Skeletal muscle cell (primary cell): ENCODE measurements around the gene ZKSCAN4.
A peak's percentile ranks its signal among the peaks of the same experiment; 100 is the strongest.

Experiments used
- DNase-seq: peaks from one replicate; pipeline ENCODE4 v3.0.0-alpha.2; 2010; ENCODE audit warnings: low read depth
- H3K4me3 ChIP-seq: 2 replicates; pipeline ENCODE4 v1.5.1; 2011; ENCODE audit warnings: low read depth, mild to moderate bottlenecking, control low read depth, low read length, moderate library complexity

ZKSCAN4 gene

DNA sequence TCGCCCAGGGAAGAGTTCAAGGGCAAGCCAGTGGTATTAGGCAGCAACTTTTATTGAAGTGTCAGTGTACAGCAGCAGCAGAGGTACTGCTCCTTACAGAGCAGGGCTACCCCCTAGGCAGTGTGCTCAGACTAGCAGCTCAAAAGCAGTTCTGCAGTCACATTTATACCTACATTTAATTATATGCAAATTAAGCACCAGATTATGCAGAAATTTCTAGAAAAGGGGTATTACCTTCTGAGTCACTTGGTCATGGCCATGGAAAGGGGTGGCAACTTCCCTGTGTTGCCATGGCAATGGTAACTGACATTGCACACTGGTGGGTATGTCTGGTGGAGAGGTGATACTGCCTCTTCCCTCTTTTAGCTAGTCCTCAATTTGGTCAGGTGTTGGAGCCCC lies 2.1 kb upstream of the ZKSCAN4 start:
- DNase-seq = no peak
- H3K4me3 ChIP-seq = no peak overlapping the region

DNA sequence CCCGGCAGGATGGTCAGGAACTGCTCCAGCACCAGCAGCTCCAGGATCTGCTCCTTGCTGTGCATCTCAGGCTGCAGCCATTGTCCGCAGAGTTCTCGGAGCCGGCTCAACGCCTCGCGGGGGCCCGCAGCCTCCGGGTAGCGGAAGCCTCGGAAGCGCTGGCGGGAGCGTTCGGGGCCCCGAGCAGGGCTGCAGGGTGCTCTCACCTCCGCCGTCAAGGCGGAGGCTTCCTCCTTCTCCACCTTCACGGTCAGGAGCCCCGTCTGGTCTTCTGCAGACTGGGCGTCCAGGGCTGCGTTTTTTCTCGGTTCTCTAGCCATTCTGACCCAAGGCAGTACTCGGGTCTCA lies 434 bp downstream of the ZKSCAN4 start:
- DNase-seq = no peak
- H3K4me3 ChIP-seq = peak overlapping the region; percentile 75

DNA sequence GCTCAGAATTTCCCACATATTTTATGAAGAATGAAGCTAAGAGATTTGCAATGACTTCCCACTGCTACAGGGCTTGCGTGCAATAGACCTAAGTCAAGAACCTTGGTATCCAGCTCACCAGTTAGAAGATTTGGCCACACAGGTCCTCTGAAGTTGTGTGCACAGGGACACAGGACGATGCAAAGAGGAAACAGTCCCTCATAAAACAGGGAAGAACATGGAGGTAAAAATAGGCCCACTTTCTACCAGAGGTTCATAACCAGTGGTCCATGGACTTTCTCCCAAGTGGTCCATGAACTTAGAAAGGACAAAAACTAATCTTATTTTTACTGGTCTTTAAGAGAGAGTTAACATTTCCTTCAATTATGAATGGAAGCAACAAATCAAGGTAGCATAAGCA lies 1.3 kb downstream of the ZKSCAN4 start:
- DNase-seq = no peak
- H3K4me3 ChIP-seq = peak overlapping the region; percentile 75

DNA sequence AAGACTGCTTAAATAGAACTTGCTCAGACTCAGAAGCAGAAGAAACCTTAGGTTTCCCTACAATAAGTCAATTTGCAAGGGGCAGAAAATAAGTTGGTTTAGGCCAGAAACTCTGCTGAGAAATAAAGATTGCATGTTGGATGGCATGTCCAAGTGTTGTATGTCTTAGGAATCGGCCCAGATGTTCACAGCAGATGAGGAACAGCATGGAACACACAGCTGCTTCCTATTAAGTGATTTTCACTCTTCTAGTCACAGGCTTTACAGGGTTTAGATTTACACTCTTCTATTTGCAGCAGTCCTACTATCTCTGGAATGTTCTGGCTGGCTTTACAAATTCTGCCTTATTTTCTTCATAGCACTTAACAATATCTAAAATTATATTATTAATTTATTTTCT lies 3.2 kb downstream of the ZKSCAN4 start:
- no peak overlapping the region for H3K4me3 ChIP-seq
- DNase-seq = no peak

DNA sequence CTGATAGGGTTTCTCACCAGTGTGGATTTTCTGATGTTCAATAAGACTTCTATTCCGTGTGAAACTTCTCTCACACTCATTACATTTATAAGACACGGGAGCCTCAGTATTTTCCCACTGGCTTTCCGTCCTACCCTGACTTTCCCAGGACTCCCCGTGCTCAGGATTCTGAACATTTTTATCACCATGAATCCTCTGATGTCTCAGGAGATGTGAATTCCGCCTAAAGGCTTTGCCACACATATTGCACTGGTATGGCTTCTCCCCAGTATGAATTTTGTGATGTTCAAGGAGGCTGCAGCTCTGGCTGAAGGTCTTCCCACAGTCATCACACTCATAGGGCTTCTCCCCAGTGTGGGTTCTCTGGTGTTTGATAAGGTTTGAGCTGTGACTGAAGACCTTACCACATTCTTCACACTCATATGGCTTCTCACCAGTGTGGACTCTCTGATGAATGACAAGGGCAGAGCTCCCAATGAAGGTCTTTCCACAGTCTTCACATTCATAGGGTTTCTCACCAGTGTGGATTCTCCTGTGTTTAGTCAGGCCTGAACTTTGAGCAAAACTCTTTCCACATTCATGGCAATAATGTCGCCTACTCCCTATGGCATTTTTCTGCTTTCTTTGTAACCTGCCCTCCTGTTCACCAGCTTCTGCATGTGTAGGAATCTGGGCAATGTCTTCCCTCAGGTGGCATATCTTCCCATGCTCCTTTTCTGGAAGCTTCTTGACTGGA lies 6.7 kb downstream of the ZKSCAN4 start:
- H3K4me3 ChIP-seq = no peak overlapping the region
- no peak for DNase-seq

DNA sequence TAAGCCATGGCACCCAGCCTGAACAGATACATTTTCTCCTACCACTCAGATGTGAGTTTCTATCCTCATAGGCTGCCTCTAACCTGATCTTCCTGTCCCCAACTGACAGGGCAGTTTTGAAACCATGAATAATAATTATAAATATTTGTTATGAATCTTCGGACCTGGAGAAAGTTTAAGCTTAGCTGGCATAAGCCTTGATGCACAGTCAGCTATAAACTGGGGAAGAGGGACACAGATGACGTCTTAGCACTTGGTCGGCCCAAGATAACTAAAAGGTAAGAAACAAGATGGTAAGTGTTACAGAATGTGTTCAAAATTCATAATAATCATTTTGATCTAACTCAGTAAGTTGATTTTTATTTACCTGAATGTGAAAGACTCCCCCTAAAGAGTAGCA lies 8.1 kb downstream of the ZKSCAN4 start:
- no peak overlapping the region for H3K4me3 ChIP-seq
- DNase-seq = no peak

DNA sequence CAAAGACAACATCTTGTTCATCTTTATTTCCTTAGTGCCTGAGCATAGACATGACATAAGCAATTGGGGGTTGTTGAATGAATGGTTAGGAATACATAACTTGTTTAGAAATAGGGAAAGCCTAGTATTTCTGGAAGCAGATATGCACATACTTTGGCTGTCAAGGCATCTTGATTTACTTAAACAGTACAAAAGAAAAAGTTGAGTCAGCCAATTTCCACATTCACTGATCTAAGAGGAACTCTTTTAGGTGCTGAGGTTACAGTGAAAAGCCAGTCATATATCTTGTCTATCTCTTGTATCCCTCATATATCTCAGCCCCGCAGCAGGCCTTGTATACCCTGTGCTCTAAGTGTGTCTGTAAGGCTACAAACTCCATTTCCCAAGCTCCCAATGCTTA lies 11.6 kb downstream of the ZKSCAN4 start:
- DNase-seq = no peak
- H3K4me3 ChIP-seq = no peak overlapping the region

DNA sequence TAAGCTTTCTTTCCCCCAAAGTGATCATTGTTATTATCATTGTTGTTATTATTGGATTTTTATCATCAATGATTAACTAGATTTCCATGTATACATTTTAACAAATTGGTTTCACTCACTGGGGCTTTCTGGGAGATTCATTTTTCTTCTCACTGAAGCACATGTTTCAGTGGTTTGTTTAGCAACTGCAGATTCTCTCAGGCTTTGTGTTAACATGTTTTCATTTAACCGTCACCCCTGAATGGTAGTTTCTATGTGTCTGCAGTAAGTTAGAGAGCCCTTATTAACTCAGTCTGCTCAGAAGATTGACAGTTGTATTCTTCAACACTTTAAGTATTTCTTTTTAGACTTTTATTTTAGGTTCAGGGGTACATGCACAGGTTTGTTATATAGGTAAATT lies 12.4 kb downstream of the ZKSCAN4 start:
- H3K4me3 ChIP-seq = no peak overlapping the region
- DNase-seq = no peak

DNA sequence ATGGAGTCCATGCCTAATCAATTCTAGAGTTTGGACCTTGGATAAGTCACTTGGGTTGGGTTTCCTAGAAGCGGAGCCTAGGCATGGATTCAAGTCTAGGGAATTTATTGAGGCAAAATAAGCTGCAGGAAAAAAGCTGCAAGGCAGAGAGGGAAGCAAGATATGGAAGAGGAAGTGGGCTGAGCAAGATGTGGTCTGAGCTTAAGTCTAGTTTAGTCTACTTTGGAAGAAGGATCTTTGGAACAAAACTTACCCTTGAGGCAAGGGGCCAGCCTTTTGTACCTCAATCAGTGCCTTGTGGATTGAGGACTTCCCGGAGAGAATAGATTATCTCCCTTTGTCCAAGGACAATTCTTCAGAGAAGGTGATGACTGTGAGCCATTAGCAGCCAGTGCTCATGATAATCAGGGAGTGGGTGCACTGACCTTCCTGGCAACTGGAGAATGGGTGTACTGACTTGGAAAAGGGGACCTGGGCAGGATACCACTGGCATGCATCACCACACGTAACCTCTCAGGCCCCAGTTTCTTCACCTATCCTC lies 16.1 kb downstream of the ZKSCAN4 start:
- DNase-seq = no peak
- no peak overlapping the region for H3K4me3 ChIP-seq

DNA sequence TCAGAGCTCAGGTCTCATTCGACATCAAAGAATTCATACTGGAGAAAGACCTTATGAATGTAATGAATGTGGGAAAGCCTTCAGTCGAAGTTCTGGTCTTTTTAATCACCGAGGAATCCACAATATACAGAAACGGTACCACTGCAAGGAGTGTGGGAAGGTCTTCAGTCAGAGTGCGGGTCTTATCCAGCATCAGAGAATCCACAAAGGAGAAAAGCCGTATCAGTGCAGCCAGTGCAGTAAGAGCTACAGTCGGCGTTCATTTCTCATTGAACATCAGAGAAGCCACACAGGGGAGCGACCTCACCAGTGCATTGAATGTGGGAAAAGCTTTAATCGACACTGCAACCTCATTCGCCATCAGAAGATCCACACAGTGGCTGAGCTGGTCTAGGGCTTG lies 19.3 kb downstream of the ZKSCAN4 start:
- no peak overlapping the region for H3K4me3 ChIP-seq
- no peak for DNase-seq

DNA sequence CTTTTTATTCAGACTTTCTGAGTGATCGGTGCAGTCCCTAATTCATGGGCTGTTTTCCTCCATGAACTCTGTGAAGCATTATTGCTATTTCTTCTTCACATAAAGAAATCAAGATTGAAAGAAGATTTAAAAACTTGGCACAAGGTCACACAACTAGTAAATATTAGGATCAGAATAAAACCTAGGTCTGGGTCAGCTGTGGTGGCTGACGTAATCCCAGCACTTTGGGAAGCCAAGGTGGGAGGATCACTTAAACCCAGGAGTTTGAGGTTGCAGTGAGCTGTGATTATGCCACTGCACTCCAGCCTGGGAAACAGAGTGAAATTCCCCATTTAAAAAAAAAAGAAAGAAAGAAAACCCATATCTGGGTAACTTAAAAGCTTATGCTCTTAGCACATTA lies 25.6 kb downstream of the ZKSCAN4 start:
- DNase-seq = no peak
- H3K4me3 ChIP-seq = no peak overlapping the region

DNA sequence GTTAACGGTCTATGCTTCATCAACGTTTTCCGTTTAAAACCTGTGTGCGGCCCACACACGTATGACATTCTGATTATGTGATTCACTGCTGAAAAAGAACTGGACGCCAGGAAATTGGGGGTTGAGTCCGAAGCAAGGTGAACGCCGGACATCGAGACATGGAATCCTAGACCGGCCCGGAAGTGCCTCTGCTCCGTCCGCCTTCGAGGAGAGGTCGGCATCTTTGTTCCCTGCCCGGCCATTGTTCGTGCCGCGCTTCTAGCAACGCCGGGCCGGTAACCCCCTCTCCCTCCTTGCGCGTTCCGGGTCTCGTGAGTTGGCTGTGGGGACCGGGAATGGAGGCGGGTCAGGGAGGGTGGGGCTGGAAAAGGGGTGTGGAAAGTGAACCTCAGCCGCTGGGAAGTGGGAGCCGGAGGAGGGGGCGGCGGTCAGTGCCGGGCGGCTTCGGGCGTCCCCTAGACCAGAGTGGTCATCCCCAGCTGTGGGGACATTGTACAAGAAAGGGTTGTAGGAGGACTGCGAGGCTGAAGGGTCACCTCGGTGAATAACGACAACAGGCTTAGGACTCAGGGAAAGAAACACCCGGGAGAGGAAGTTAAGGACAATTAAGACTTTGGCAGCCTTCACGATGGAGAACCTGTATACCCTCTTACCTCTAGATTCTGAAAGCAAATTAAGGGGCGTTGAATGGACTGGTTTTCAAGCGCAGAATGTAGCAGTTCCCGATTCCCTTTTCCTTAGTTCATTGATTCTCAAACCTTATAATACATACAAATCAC lies 26.8 kb downstream of the ZKSCAN4 start, which contains the start of gene ZSCAN9:
ZSCAN9 (plus strand) TSS at position 220 of the 779 bp plus-strand sequence. CDS start 1,810 bp downstream, outside the sequence.
- peak within 1 kb of the TSS; percentile 81 for H3K4me3 ChIP-seq
- peak; percentile 52 for DNase-seq

DNA sequence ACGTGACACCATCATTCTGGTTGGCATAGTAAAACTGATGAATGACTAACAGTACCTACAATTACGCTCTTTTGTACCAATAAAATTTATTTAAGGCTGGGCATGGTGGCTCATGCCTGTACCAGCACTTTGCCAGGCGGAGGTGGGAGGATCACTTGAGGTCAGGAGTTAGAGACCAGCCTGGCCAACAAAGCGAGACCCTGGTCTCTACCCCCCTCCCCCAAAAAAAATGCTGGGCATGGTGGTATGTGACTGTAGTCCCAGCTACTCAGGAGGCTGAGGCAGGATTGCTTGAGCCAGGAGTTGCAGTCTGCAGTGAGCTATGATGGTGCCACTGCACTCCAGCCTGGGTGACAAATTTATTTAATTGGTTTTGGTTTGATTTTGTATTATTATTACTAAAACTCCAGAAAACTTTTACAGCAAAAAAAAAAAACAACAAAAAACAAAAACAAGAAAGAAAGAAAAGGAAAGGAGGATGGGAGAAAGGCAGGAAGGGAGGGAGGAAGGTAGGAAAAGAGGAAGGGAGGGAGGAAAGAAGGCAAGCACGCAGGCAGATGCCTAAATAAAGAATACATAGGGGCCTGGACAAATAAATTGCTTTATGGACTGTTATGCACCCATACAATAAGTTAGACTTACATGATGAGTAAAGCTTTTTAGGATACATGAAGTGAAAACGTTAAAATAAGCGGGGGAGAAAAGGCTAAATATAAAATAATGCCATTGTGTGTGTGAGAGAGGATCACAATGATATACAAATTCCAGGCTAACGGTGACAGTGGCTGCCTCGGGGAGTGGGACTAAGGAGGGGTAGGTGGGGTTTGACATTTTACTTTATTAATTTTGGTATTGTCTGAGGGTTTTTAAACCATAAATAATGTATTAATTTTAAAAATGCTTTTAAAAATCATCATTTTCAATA lies 27.7 kb downstream of the ZKSCAN4 start:
- peak overlapping the region; percentile 81 for H3K4me3 ChIP-seq
- no peak for DNase-seq

DNA sequence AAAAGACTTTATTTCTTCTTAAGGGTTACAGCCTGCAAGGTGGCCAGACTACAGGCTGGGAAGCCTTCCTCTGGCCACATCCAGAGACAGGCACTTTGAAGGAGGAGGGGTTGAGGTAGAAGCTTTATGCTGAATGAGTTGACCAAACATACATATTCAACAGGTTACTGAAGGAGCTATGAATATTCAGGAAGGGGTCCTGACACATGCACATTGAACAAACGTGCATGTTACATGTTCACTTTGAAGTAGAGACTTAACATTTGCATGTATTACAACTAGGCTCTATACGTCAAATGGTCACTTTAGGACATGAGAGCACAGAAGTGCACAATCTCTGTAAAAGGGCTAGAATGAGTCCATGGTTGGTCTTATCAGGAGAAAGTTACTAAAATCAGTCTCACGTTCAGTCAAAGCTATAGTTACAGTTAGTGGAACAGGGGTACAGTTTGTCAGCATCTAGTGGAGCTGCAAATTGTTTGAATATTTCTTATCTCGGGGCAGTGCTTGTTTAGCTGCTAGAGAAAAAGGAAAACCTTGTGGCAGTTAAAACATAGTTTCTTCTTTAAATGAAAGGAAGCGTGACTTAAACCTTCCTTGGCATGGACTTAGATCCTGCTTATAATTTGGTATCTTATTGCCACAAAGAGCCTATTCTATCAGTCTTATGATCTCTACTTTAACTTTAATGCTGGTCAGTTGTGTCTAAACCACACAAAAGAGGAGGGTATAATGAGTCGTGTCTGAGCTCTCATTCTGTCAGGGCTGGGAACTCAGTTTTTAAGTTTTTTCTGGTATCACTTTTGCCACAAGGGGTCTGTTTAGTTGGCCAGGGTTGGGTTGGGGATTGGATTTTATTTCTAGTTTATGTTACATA lies 31.6 kb downstream of the ZKSCAN4 start:
- DNase-seq = no peak
- H3K4me3 ChIP-seq = no peak overlapping the region

DNA sequence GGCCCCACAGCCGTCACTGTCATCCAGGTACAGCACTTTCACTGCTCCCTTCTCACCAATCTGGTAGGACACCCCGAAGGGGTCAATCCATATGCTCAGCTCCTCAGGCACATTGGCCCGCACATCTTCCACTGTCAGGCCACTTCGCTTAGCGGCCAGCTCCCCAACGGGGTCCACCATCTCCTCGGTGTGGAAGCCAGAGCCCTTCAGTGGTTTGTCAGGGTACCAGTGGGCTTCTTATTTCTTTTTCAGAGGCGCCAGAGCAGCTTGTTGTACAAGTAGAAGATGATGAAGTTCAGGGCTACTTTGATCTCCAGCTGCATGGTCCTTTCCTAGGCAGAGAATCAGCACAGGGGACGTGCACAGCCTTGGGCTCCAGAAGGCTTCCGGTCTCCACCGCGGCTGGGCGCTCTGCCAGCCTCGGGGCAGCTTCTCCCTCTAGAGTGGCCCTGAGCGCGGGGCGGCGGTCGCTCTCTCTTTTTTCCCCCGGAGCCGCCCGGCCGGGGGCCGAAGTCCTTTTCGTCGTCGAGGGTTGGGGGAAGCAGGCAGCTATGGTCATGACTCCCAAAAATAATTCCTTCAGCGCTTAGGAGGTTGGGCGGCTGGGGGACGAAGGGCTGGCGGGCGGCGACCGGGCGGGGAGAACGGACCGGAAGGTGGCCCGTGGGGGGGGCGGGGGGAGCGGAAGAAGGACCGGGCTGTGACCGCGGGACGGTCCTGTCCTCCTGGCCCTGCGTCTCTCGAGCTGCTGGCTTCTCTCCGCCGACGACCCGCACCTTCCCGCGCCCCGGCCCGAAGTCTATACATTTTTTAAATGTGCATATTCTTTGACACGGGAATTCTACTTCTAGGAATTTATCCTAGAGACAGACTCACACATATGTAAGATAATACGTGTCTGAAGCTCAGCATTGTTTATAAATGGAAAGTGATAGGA lies 33.5 kb downstream of the ZKSCAN4 start:
- DNase-seq = peak; percentile 16
- H3K4me3 ChIP-seq = peak overlapping the region; percentile 58

DNA sequence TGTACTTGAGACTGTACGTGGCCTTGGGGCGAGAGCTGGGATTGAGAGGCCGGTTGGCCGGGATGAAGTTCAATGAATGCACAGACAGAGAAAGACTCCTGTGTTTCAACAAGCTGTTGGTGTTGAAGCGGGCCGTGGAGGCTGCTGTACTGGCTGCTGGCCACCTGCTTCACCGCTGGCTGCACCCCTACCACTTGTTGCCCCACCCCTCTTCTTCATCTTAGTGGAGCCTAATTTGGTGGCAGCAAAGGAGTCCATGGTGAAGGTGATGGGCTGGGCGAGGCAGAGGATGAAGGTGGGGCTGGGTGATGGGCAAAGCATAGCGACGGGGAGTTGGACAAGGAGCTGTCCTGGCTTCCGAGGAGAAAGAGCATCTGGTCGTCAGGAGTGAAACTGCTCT lies 34.2 kb downstream of the ZKSCAN4 start:
- no peak overlapping the region for H3K4me3 ChIP-seq
- no peak for DNase-seq

DNA sequence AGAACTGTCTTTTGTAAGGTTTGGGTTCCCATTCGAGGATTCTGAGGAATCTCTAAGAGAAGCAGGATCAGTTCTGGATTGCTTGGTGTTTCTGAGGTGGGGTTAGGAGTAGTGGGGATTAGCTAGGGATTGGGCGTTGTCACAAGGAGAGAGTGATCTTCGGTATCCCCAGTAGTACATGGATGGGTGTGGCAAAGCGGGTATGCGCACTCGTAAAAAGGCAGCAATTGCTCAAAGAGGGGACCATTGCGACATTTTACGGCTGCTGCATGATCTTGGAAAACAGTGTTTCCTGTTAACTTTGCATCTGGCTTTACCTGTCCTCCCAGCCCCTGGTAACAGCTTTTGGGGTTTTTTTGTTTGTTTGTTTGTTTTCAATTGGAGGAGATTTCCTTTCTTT lies 36.6 kb downstream of the ZKSCAN4 start:
- no peak for DNase-seq
- H3K4me3 ChIP-seq = peak overlapping the region; percentile 17

DNA sequence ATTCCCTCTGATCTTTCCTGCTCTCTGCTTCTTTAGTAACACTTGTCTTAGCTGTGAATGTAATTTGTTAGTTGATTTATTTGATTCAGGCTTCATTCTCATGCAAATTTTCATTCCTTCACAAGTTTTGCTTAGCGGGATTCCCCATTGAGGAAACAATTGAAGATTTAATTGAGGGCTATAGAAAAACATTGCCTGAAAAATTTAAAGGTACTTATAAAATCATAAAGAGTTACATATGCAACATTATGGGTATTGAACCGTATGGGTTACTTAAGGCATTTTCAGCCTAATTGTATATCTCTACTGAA lies 38.9 kb downstream of the ZKSCAN4 start:
- no peak for DNase-seq
- H3K4me3 ChIP-seq = peak overlapping the region; percentile 49
